RWPE2 (cell line): ENCODE results near the gene KATNB1.

Experiments
- ATAC-seq: fragments of 200-7000 bp; cut with Tn5 transposase; 3 replicates; pipeline ENCODE4 v1.9.1; 2021; ENCODE audit warnings: low read depth
- DNase-seq: peaks from one replicate; pipeline ENCODE4 v3.0.0-alpha.2; 2020; ENCODE audit warnings: low spot score
- H3K27ac ChIP-seq: fragments of 450-650 bp; 2 replicates; pipeline ENCODE4 v1.5.1; 2017; ENCODE audit warnings: mild to moderate bottlenecking; ENCODE audit not compliant: poor library complexity, severe bottlenecking
- H3K27me3 ChIP-seq: fragments of 250-450 bp; sonication (Bioruptor Pico); 2 replicates; pipeline ENCODE4 v1.5.1; 2021; ENCODE audit warnings: mild to moderate bottlenecking, moderate library complexity; ENCODE audit not compliant: insufficient read depth, poor library complexity, severe bottlenecking
- H3K36me3 ChIP-seq: fragments of 250-450 bp; sonication (Bioruptor Pico); 2 replicates; pipeline ENCODE4 v1.5.1; 2020; ENCODE audit warnings: low read depth, mild to moderate bottlenecking, moderate library complexity
- H3K4me1 ChIP-seq: fragments of 250-450 bp; sonication (Bioruptor Pico); 2 replicates; pipeline ENCODE4 v1.5.1; 2021; ENCODE audit warnings: mild to moderate bottlenecking, moderate library complexity; ENCODE audit not compliant: insufficient read depth, poor library complexity, severe bottlenecking
- H3K4me3 ChIP-seq: fragments of 250-450 bp; sonication (Bioruptor Pico); 2 replicates; pipeline ENCODE4 v1.5.1; 2021; ENCODE audit warnings: mild to moderate bottlenecking, moderate library complexity; ENCODE audit not compliant: severe bottlenecking
- H3K9me3 ChIP-seq: fragments of 250-450 bp; sonication (Bioruptor Pico); 2 replicates; pipeline ENCODE4 v1.5.1; 2021; ENCODE audit warnings: mild to moderate bottlenecking, moderate library complexity; ENCODE audit not compliant: severe bottlenecking
- TF ChIP-seq, protein P1 (sequence below): fragments of 450-650 bp; IDR thresholded peaks from one replicate; pipeline ENCODE4 v1.5.1; 2017; ENCODE audit warnings: mild to moderate bottlenecking, moderate library complexity; ENCODE audit not compliant: poor library complexity, severe bottlenecking

The KATNB1 gene

DNA sequence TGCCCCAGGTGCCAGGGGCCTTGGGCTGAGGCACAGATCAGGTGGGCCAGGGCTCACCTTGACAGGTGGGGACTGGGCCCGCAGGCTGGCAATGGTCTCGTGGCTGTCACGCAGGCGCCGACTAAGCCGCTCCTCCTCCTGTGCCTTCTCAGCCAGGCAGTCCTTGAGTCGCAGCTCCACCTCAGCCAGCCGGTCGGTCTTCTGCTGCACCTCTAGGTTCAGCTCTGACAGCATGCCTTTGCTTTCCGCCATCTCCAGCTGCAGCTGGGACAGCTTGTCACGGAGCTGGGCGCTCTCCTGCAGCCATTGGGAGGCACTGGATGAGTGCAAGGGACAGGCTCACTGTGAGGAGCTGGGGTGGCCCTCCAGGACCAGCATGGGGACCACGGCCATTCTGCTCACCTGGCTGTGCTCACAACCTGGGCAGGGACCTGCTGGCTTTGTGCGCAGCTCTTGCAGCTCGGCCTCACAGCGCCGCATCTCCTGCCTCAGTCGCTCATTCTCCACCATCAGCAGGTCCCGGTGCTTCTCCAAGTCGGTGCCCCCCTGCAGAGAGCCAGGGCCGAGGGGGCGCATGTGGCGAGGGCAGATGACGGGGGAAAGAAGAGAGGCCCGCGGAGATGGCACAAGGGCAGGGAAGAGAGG is 35.7 kb downstream of the KATNB1 start:
- Histone ChIP-seq H3K36me3 (peaks cover 80% of the 10 kb centered on the region), H3K4me1 (no peaks in the 10 kb centered on the region)

GRCh38 chr16:57773019-57773418 is 37.4 kb downstream of the KATNB1 start:
- Histone ChIP-seq H3K27me3 (no peaks in the 10 kb centered on the region), H3K4me1 (no peaks in the 10 kb centered on the region), H3K4me3 (no peak overlapping the region), H3K9me3 (no peaks in the 10 kb centered on the region), H3K36me3 (peaks cover 77% of the 10 kb centered on the region), H3K27ac (no peak overlapping the region)
- TF ChIP-seq, protein P1, sequence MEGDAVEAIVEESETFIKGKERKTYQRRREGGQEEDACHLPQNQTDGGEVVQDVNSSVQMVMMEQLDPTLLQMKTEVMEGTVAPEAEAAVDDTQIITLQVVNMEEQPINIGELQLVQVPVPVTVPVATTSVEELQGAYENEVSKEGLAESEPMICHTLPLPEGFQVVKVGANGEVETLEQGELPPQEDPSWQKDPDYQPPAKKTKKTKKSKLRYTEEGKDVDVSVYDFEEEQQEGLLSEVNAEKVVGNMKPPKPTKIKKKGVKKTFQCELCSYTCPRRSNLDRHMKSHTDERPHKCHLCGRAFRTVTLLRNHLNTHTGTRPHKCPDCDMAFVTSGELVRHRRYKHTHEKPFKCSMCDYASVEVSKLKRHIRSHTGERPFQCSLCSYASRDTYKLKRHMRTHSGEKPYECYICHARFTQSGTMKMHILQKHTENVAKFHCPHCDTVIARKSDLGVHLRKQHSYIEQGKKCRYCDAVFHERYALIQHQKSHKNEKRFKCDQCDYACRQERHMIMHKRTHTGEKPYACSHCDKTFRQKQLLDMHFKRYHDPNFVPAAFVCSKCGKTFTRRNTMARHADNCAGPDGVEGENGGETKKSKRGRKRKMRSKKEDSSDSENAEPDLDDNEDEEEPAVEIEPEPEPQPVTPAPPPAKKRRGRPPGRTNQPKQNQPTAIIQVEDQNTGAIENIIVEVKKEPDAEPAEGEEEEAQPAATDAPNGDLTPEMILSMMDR: no peak
- DNase-seq (no peak), ATAC-seq (no peak)

More for the DNA sequence above, 35.7 kb downstream of the KATNB1 start:
- ATAC-seq: no peak
- no peaks in the 10 kb centered on the region for H3K27me3 ChIP-seq
- H3K9me3 ChIP-seq: no peaks in the 10 kb centered on the region
- H3K4me3 ChIP-seq: no peak overlapping the region
- TF ChIP-seq, protein P1: no peak
- peak; percentile 61 for DNase-seq
- no peak overlapping the region for H3K27ac ChIP-seq

- DNase-seq (no peak), ATAC-seq (no peak)
- peaks cover 79% of the 10 kb centered on the region for H3K36me3 ChIP-seq
- H3K4me1 ChIP-seq: no peaks in the 10 kb centered on the region
- no peaks in the 10 kb centered on the region for H3K9me3 ChIP-seq
- no peak overlapping the region for H3K4me3 ChIP-seq
- no peak overlapping the region for H3K27ac ChIP-seq
- no peaks in the 10 kb centered on the region for H3K27me3 ChIP-seq
- TF ChIP-seq, protein P1: no peak
These were observed 38.2 kb downstream of the KATNB1 start for GRCh38 chr16:57773655-57774295.

DNA sequence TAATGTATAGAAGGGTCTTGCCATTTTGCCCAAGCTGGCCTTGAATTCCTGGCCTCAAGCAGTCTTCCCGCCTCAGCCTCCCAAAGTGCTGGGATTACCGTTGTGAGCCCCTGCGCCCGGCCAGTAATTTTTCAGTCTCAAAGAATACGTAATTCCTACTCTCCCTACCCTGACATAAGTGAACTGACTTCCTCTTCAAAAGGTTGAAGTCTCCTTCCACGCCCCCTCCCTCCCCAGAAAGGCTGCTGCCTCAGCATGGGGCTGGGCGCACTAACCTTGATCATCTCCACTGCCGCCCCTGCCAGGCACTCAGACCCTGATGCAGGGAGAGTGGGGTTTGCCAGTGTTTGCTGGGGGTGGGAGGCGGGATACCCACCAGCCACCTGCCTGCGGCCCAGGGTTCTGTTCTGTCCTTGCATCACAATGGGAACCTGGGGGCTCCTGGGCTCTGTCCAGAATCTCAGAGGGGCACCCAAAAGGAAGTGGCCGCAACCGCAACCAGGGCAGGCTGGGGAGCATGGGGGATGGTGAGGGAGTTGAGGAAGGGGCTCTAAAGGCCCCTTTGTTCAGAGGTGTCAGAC is 39.2 kb downstream of the KATNB1 start:
- TF ChIP-seq, protein P1: no peak
- H3K4me1 ChIP-seq: no peaks in the 10 kb centered on the region
- no peak overlapping the region for H3K27ac ChIP-seq
- peaks cover 79% of the 10 kb centered on the region for H3K36me3 ChIP-seq
- no peaks in the 10 kb centered on the region for H3K9me3 ChIP-seq
- DNase-seq: no peak
- no peak overlapping the region for H3K4me3 ChIP-seq
- no peaks in the 10 kb centered on the region for H3K27me3 ChIP-seq
- no peak for ATAC-seq
